Loucy (cell line): ENCODE results near the gene STIP1.

Source experiments
- CTCF ChIP-seq: fragments of 200-600 bp; sonication (generic); conservative IDR thresholded peaks from 2 replicates; pipeline ENCODE4 v1.5.1; 2014; ENCODE audit warnings: mild to moderate bottlenecking, antibody characterized with exemption, low read length
- EZH2phosphoT487 ChIP-seq: fragments of 200-600 bp; IDR thresholded peaks from 2 replicates; pipeline ENCODE4 v1.6.1; 2018; ENCODE audit warnings: antibody characterized with exemption, mild to moderate bottlenecking, moderate library complexity, borderline replicate concordance

GRCh38 chr11:64250415-64251015, 64.5 kb downstream of the STIP1 start:
- TF ChIP-seq CTCF (no peak), EZH2phosphoT487 (no peak)
